NCI-H2227 treated with DMSO at 0.1 percent for 48 hours (cell line): ENCODE measurements around the gene EXOSC7.
A peak's percentile ranks its signal among the peaks of the same experiment; 100 is the strongest.

Source experiments
- DNase-seq: peaks from one replicate; lab custom pipeline; 2025; lab: John Stamatoyannopoulos, UW

The EXOSC7 gene

DNA sequence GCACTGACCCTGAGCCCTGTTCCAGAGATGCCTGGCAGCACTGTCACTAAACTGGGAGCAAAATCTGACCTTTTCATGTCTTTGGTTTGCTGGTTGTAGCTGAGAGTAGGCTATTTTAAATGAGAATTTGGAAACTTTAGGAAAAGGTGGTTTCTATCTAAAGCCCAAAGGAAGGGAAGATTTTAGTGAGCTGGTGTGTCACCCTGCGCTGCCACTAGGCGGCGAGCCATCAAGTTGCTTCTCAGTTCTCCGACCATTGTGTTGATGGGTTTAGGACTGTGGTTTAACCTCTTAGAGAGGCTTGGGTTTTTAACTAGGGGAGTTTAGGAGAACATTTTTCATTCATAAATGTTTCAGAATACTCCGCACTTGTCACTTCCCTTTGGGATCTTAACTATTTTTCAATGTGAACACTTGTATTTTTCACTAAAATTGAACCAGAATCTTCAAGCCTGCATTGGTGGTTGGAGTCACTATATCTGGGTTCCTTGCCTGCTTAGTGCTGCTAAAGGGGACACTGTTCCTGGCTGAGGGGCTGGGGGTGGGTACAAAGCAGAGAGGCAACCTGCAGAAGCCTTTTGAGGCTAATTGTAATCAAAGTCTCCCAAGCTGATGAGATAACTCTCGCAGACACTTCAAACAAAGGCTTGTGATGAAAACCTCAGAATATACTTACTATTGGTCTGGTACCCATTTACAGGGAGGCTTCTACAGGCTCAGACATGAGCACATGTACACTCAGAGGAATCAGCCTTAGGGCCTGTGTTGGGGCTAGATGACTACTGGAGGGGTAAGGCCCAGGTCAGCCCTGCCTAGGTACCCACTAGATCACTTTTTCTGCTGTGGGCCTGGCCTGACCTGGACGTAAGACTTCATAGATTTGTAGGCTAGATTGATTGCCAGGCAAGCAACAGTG, 16.8 kb downstream of the EXOSC7 start:
- no peak for DNase-seq

- no peak for DNase-seq
Observed at GRCh38 chr3:44993471-44994205, 17.6 kb downstream of the EXOSC7 start.

DNA sequence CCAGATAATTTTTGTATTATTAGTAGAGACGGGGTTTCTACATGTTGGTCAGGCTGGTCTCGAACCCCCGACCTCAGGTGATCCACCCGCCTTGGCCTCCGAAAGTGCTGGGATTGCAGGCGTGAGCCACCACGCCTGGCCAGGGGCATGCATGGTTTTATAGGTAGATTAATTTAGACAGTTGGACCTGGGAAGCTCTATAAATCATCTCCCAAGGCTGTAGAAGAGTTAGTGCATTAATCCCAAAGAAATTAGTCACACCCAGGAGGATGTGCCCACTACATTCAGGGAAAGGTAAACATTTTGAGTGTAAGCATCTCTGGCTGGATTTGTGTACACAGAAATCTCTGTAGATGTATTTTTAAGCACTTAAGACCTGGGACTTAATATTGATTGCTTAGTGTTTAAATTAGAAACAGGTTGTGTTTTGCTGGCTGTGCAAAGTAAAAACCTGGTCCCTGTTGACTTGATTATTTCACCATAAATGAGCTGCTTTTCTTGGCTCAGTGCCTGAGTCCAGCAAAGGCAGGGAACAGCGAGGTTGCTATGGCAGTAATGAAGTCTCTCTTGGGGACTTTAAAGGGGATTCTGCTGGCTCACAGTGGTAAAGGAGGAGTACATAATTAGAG, 19.2 kb downstream of the EXOSC7 start:
- DNase-seq = peak; percentile 11

- no peak for DNase-seq
Observed at GRCh38 chr3:44996556-44996969, 20.5 kb downstream of the EXOSC7 start.

GRCh38 chr3:44999782-45000181, 23.7 kb downstream of the EXOSC7 start:
- no peak for DNase-seq

DNA sequence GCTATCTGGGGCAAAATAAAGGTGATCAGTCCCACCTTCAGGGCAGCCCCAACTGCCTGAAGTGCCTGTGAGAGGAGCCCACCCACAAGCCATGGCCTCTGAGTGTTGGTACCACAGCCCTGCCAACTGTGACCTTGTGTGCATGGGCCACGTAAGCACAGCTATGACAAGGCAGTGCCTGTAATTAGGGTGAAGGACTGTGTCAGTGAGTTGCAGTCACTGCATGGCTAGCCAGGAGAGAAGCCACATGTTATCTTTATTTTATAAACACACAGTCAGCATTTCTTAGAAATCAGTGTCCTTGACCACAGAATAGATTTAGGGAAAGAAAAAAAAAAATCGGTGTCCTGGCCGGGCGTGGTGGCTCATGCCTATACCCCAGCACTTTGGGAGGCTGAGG, 24.8 kb downstream of the EXOSC7 start:
- no peak for DNase-seq

DNA sequence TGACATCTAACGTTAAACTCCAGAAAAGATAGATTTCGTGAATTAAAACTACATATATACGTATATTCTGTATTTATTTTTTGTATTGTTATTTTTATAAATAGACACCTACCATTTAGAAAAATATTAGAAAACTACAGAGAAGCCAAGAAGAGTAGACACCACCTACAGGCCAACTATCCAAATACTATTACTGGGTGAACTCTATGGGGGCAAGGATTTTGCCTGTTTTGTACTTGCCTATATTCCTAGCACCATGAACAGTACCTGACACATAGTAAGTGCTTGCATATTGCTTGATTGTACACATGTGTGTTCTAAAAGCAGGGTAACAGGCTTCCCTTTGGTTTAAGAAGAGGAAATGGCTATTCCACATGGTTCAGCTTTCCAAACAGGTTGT, 25.7 kb downstream of the EXOSC7 start:
- no peak for DNase-seq

DNA sequence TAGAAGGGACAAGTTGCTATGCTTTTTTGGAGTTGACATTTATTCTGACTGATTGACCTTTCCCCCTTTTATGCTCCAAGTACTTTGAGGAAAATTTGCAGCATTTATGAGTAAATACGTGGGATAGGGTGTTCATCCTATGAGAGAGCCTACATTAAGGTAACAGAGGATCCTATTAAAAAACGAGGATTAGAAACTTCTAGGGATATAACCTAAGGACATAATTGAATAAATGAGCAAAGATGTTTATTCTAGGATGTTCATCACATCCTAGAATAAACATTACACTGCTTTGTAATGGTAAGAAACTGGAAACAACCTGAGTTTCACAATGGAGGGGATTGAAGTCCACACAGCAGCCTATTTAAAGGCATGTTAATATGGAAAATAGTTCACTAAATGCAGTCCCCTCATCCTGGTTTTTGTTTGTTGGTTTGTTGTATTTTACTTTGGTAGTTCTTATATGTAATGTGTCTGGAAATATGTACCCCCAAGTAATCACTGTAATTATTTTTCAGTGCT, 26.2 kb downstream of the EXOSC7 start:
- no peak for DNase-seq

DNA sequence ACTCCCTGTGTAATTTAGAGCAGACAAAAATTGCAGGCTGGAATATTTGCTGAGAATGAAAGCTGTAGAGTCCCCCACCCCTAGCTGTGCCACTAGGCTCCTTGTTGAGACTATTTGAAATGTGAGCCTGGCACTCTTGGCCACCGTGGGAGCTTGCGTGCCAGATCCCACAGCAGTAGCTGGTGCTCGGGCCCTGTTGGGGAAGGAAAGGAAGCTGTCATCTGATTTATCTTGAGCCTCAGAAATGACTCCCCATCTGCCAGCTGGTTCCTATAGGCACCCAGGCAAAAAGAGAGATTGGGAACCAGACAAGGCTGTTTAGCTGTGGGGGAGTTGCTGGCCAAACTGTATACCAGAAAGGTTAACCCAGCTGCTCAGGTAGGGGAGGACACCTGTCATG, 26.7 kb downstream of the EXOSC7 start:
- no peak for DNase-seq

GRCh38 chr3:45003406-45003805, 27.4 kb downstream of the EXOSC7 start:
- DNase-seq = no peak

- DNase-seq = no peak
Observed at GRCh38 chr3:45003859-45004258, 27.8 kb downstream of the EXOSC7 start.

DNA sequence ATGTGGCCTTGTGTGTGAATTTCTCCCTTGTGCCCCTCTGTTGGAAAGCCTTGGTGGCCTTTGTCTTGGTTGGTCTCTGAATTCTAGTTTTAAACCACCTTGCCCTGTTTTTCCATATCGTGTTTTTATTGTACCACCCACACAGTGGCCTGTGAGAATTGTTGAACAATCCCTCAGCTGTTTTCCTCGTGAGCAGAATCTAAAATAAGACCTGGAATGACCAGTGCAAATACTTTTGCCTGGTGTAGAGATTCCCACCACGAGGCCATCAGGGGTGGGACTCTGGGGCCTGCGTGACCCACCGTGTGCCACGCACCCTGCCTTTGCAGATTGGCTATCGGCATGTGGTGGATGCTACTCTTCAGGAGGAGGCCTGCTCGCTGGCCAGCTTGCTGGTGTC, 31.0 kb downstream of the EXOSC7 start:
- DNase-seq = no peak

DNA sequence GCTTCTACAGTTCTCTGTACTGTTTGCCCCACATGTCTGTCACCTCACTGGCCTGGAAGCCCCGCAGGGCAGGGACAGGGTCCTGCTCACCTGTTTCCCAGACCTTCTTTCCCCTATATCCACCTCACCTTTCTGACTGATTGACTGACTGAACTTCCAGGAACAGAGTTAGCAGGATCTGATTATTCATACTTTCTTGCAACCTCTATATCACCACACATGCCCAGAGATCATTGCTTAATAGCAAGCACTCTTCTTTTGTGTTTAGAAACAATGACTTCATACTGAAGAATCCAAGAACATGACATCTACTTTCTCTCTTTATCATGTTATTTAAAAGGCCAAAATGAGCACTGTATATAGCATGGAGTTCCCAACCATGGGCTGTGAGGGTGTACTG, 32.1 kb downstream of the EXOSC7 start:
- DNase-seq = no peak

GRCh38 chr3:45009868-45010267, 33.8 kb downstream of the EXOSC7 start:
- no peak for DNase-seq

DNA sequence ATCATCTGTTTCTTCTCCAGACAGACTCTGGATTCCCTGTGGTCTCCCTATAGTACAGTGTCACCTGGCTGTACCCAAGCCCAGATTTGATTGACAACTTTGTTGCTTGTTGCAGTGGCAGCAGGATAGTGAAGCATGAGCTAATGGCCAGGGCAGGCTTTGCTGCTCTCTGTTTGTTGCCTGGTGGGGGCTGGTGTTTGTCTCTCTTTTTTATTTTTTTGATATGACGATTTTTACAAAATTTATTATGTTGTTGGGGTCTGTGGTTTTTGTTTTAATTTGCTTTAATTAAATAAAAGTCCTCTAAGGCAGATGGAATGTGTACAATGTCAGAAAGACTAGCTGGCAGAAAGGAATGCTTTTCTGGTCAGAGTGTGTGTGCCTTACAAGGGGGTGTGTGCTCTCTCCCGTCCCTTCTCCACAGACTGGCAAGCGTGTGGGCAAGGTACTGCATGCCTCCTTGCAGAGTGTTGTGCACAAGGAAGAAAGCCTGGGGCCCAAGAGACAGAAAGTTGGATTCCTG, 34.8 kb downstream of the EXOSC7 start:
- DNase-seq = no peak

- no peak for DNase-seq
Observed at GRCh38 chr3:45011756-45012508, 35.9 kb downstream of the EXOSC7 start.

DNA sequence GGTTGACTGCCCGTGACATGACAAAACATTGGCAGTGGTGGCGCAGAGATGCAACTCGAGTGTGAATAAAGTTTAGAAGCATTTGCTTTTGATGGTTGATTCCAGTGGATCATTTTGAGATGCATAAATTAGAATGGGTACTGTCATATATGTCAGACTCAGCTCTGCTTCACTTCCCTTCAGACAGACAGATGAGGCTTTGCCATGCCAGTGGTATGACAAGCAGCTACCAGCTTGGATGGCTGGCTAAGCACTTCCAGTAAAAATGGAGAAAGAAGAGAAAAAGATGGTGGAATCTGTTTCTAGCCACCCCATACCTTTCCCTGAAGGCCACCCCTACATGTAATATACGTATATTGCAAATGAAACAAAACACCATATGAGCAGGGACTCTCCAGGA, 36.5 kb downstream of the EXOSC7 start:
- DNase-seq = no peak

GRCh38 chr3:45016916-45017315, 40.9 kb downstream of the EXOSC7 start:
- no peak for DNase-seq

DNA sequence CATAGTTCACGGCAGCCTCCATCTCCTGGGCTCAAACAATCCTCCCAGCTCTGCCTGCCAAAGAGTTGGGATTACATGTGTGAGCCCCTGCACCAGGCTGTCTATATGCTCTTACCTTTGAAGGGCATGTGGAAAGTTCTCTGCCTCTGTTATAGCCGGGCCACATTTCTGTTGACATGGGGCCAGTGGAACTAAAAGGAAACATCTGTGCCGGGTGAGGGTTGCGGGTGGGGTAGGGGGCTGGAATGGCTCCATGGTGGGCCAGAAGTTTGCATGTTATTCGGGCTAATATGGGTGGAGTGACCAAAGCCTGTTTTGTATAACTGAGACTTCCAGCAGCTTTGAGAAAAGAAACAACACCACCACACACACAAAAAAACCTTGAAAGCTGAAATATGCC, 41.8 kb downstream of the EXOSC7 start:
- no peak for DNase-seq

DNA sequence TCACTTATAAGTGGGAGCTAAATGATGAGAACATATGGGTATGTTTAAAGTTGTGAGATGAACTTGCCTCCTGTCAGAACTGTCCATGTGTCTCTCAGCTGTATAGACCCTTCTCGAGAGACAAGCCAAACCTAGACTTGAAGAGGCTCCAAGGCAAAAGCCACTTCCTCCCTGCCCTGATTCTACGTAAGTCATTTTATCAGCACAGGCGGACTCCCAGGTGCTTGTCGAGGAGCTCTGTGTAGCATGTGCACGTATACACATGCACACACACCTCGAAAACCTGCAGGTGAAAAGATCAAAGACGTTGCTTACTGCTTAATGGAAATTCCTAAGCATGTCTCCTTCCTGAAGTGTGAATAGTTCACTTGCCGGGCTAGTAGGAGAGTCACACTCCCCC, 44.5 kb downstream of the EXOSC7 start:
- no peak for DNase-seq

DNA sequence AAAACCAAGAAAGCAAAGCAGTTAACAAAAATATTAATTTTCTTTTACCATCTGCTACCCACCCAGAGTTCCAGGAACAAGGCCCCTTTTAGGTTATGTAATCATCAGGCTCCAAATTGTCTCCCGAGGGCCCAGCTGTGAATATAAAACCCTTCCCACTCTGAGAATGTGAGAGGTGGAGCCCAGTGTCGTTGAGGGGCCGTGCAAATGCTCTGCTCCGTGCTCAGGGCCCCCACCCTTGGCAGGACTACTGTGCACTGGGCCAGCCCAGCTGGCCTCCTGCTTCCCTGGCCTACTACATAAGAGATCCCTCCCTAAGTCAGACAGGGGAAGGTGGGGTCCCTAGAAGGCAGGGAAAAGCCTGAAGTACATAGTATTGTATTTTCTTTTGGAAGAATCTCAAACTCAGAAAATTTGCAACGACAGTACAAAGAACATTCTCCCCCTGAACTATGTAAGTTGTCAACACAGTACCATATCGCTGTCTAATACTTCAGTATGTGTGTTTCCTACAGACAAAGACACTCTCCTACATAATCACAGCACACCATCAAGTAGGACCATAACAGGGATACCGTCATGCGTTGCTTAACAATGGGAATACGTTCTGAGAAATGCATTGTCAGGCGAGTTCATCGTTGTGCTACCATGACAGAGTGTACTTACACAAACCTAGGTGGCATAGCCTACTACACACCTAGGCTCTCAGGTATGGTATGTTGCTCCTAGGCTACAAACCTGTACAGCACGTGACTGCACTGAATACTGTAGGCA, 45.7 kb downstream of the EXOSC7 start:
- no peak for DNase-seq
